SHP77 treated with DMSO at 0.1 percent for 48 hours (cell line): ENCODE measurements around the gene UGT1A1.
"Not testable (repeated sequence)": the region's sequence is repeated elsewhere in the genome, so short reads cannot be mapped to it uniquely, and the experiment has no call there.

Source experiments
- DNase-seq: peaks from one replicate; lab custom pipeline; 2025; lab: John Stamatoyannopoulos, UW

UGT1A1 gene

GRCh38 chr2:233760043-233760442 is at the start of gene UGT1A1:
TSS of gene UGT1A1 (plus strand) at chr2:233760270. CDS start at chr2:233760288, 18 bp downstream.
- no peak for DNase-seq

- peak; percentile 25 for DNase-seq
Observed at GRCh38 chr2:233711312-233712008, 48.6 kb upstream of the UGT1A1 start.

- DNase-seq = no peak
Observed at GRCh38 chr2:233712611-233713261, 47.3 kb upstream of the UGT1A1 start, which contains the start of gene UGT1A5. TSS of gene UGT1A5 (plus strand) at chr2:233712907. CDS start at chr2:233712992, 85 bp downstream.

DNA sequence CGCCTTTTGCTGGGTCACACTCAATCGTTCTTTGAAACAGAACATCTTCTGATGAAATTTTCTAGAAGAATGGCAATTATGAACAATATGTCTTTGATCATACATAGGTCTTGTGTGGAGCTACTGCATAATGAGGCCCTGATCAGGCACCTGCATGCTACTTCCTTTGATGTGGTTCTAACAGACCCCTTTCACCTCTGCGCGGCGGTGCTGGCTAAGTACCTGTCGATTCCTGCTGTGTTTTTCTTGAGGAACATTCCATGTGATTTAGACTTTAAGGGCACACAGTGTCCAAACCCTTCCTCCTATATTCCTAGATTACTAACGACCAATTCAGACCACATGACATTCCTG is 46.8 kb upstream of the UGT1A1 start:
- DNase-seq = no peak

DNA sequence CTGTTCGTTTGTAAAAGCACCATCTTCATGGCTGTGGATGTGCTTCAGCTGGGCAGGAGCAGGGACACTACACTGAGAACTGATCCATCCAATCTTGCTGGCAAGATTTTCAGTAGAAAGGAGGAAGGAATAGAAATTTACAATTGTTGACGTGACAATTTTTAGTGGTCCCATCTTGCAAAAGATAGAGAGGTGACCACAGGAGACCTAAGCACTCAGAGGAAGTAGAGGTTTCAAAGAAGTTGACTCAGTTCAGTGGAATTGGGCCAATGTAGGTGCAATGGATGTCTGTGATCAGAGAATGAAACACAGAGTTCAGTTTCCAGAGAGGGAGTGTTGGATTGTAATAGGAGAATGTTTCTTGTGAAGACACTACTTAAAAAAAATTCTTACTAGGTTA is 45.9 kb upstream of the UGT1A1 start:
- no peak for DNase-seq

GRCh38 chr2:233718552-233718951 is 41.5 kb upstream of the UGT1A1 start, which contains the start of gene UGT1A4:
TSS of gene UGT1A4 (plus strand) at chr2:233718736. CDS start at chr2:233718821, 85 bp downstream.
- DNase-seq = no peak

GRCh38 chr2:233728723-233729301 is 31.3 kb upstream of the UGT1A1 start, which contains the start of gene UGT1A3:
TSS of gene UGT1A3 (plus strand) at chr2:233729042. CDS start at chr2:233729127, 85 bp downstream.
- no peak for DNase-seq

- not testable (repeated sequence) for DNase-seq
Observed at GRCh38 chr2:233736868-233737653, 23.0 kb upstream of the UGT1A1 start.

- DNase-seq = no peak
Observed at GRCh38 chr2:233740870-233741269, 19.2 kb upstream of the UGT1A1 start.

- DNase-seq = no peak
Observed at GRCh38 chr2:233743464-233744259, 16.4 kb upstream of the UGT1A1 start.

GRCh38 chr2:233745073-233745755 is 14.9 kb upstream of the UGT1A1 start:
- no peak for DNase-seq

DNA sequence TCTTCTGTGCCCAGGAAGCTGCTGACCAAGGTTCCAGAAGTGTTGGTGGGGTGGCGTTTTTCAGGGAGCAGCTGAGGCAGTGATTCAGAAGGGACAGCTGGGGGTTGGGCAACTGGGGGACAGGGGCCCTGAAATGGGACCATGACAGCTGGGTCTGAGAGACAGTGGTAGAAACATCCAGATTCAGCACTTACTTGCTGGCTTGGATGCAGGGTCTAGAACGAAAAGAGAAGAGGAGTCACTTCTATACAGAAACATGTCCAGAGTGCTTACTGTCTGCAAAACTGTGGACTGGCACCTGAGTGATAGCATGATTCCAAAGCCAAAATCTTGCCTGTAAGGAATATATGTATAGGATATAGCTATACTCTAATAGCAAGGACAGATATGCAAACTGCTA is 14.2 kb upstream of the UGT1A1 start:
- not testable (repeated sequence) for DNase-seq

GRCh38 chr2:233746475-233747282 is 13.4 kb upstream of the UGT1A1 start:
- DNase-seq = no peak

DNA sequence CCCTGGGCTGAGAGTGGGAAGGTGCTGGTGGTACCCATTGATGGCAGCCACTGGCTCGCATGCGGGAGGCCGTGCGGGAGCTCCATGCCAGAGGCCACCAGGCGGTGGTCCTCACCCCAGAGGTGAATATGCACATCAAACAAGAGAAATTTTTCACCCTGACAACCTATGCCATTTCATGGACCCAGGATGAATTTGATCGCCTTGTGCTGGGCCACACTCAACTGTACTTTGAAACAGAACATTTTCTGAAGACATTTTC is 12.9 kb upstream of the UGT1A1 start:
- no peak for DNase-seq

DNA sequence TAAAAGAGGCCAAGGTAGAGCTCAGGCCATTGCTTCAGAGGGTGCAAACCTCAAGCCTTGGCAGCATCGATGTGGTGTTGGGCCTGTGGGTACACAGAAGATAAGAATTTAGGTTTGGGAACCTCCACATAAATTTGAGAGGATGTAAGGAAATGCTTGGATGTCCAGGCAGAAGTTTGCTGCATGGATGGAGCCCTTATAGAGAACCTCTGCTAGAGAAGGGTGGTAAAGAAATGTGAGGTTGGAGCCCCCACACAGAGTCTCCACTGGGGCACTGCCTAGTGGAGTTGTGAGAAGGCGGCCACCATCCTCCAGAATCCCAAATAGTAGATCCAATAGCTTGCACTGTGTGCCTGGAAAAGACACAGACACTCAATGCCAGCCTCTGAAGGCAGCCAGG is 9.4 kb upstream of the UGT1A1 start:
- DNase-seq = not testable (repeated sequence)

DNA sequence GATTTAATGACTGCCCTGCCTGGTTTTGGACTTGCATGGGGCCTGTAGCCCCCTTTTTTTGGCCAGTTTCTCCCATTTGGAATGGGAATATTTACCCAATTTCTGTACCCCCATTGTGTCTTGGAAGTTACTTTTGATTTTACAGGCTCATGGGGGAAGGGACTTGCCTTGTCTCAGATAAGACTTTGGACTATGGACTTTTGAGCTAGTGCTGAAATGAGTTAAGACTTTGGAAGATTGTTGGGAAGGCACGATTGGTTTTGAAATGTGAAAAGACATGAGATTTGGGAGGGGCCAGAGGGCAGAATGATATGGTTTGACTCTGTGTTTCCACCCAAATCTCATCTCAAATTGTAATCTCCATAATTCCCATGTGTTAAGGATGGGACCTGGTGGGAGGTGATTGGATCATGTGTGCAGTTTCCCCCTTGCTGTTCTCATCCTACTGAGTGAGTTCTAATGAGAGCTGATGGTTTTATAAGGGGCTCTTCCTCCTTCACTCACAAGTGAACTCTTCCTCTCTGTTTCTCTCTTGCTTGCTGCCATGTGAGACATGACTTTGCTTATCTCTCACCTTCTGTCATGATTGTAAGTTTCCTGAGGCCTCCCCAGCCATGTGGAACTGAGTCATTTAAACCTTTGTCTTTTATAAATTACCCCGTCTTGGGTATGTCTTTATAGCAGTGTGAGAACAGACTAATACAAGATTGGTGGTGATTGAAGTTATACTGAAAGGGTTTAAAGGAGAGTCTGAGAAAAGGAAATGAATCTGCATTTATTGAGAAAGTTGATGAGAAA is 8.7 kb upstream of the UGT1A1 start:
- DNase-seq = not testable (repeated sequence)

DNA sequence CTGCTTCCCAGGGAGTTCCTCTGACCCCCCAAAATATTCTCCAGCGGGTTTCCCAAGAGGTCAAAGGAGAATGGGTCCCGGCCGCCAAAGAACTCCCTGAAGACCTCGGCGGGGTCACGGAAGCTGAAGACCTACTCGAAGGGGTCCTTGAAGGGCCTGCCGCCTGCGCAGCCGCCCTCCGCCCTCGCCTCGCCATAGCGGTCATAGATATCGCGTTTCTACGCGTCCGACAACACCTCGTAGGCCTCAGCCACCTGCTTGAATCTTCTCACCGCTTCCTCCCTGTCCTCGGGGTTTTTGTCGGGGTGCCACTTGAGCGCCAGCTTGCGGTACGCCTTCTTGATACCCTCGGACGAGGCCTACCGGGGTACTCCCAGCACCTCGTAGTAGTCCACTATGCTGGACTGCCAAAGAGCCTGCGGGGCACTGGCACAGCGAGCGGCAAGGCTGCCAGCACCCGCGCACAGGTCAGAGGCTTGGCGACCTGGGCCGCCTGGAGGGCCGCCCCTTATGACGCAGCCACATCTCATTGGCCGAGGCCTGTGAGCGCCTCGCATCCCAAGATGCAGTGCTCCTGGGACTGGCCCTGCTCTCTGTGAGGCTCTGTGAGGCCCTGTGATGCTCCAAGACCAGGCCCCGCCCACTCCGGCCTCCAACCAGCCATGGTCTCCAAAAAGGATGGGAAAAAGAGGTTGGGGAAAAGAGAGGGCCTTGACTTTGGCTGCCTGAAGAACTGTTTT is 5.0 kb upstream of the UGT1A1 start:
- DNase-seq = no peak

GRCh38 chr2:233756429-233757081 is 3.5 kb upstream of the UGT1A1 start:
- no peak for DNase-seq
